Myocyte (in vitro differentiated cells): ENCODE data around the gene CCDC97. TPM values are rescaled to one million over a fixed set of nuclear protein-coding genes. Genes with fewer than 3 reads are reported as not detected.
"Not testable (repeated sequence)": the region's sequence is repeated elsewhere in the genome, so short reads cannot be mapped to it uniquely, and the experiment has no call there.

ENCODE experiments used
- DNase-seq: peaks from one replicate; pipeline ENCODE4 v3.0.0-alpha.2; 2012; ENCODE audit warnings: low read depth
- polyA plus RNA-seq: library from polyadenylated mRNA; unstranded; fragments of >200 nt; gene quantifications from one replicate; pipeline ENCODE4 v1.2.1, GENCODE V29; 2012; ENCODE audit warnings: missing spikeins
- total RNA-seq: library from RNA; depleted of rRNA; stranded (reverse); fragments of >200 nt; gene quantifications from 2 replicates; pipeline ENCODE4 v1.2.3, GENCODE V29; 2014

The CCDC97 gene
- 16.0 and 17.4 TPM in 2 replicates for total RNA-seq
- 19.4 TPM for polyA plus RNA-seq

DNA sequence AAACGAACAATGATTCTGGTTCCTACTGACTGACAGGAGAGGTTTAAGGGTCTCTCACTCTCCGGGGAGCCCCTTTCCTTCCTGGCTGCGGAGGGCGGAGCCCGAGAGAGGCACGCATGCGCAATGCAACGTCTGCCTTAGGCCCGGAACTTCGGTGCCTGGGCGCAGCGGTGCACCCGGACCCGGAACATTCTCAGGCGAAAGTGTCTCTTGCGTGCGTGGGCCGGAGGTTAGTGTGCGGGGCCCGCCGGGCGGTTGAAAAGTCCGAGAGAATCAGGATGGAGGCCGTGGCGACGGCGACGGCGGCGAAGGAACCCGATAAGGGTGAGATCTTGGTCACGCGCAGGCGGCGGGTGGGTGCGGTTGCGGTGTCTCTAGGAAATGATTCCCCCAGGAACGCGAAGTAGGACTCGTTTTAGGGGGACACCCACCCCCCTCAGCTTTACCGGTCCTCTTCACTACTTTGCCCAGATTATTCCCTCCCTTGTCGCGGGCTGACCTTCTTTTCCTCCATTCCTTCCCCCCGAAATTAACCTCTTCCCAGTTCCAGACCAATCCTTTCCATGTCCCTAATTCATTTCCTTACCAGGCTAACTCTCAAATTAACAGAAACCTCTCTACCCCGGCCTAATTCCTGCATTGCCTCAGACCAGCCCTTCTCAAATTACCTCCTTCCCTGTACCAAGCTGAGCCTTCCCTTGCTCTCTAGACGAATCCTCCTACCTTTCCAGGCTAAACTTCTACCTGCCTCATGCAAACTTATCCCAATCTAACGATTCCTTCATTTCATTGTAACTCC is at the start of gene CCDC97:
TSS of gene CCDC97 (plus strand) at position 140 of the 799 bp plus-strand sequence. CDS start at position 279, 139 bp downstream.
- peak; percentile 91 for DNase-seq

DNA sequence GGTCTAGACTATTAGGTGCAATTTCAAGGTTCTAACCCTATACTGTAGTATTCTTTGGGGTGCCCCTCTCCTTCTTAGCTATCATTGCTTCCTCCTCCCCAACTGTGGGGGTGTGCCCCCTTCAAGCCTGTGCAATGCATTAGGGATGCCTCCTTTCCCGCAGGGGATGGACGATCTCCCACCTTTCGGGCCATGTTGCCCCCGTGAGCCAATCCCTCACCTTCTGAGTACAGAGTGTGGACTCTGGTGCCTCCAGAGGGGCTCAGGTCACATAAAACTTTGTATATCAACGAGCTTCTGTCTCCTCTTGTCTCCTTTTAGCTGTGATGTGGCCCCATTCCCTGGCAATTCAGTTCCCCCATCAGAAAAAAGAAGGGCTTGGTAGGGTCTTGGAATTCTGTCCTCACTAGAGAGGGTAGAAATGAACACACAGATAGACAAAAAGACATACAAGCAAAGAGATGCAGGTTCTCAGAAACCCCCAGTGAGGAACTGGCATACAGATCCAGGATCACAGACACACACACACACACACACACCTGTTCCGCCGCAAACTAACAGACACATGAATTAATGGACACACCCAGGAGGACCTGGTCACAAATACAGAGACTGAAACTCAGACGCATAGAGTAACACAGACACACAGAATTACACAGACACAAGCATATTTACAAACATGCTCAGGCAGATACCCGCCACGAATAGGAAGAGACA is 48.3 kb upstream of the CCDC97 start:
- DNase-seq = no peak

DNA sequence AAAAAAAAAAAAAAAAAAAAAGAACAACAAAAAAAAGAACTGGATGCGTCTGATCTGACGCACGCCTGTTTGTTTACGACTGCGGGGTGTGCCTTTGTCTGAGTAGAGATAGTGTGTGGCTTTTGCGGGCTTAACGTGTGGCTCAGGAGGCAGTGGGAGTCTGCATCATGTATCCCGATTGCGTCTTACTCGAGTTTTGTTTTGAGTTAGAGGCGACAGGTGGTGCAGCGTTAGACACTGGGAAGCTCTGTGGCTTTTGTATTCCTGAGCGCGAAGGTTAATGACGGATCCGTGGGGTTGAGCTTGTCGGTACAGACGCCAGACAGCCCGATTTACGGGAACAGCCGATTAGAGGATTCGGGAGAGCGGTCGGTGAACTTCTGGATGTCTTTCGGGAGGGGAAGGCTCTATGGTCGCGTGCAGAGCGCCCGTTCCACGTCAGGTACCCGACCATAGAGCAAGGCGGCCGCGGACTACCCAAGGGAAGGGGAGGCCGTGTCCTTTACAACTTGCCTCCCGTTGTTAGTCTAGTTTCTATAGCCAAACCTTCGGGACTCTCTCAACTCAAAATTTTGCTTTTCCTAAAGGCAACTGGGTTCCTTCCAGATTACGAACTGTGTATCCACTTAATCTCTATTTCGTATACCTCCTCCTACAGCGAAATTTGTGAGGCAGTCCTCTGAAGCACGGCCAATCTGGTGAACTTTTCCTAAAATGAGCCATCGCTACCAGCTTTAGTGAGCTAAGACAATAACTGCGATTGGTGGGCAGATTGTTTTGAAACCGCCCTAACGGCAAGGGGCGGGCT is 46.7 kb upstream of the CCDC97 start:
- DNase-seq = peak; percentile 90

DNA sequence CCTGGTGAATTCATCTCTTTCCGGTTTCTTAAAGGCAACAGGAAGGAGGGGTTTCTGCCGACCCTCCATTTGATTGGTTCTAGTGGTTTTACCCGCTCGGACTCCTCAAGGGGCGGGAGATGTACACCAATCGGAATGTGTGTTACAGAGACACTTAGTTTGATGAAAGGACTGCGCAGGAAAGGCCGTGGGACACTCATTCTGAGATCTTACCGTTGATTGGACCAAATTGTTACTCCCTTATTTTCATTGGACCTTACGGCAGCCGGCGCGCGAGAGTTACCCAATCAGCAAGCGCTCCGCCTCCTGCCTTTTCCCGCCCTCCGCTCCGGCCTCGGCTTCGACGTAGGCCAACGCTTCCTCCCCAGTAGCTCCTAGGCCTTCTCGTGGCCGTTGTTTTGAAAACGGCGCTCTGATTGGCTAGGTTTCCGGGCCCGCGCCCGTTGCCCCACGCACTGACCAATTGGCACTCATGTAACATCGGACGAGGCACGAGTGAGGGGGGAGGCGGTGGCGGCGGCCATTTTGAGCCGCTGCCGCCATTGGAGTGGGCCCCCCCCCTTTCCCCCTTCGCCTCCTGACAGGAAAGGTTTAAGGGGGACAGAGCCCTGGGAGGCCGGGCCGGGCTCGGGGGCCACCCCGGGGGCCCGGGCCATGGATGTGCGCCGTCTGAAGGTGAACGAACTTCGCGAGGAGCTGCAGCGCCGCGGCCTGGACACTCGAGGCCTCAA is 46.0 kb upstream of the CCDC97 start, which contains the start of gene HNRNPUL1:
TSS of gene HNRNPUL1 (plus strand) at position 523 of the 731 bp plus-strand sequence. CDS start at position 655, 132 bp downstream.
- DNase-seq = peak; percentile 100

GRCh38 chr19:41264581-41265394 is 45.2 kb upstream of the CCDC97 start:
- DNase-seq = peak; percentile 51

GRCh38 chr19:41265395-41266153 is 44.4 kb upstream of the CCDC97 start:
- peak; percentile 35 for DNase-seq

DNA sequence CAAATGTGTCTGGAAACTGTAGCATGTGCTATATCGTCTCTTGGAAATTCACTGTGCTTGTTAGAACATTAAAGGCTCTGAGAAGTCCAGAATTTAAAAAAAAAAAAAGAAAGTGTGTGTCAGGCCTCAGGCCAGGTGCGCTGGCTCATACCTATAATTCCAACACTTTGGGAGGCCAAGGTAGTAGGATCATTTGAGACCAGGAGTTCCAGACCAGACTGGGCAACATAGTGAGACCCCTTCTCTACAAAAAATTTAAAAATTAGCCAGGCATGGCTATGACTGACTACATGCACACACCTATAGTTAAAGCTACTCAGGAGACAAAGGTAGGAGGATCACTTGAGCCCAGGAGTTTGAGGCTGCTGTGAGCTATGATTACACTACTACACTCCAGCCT is 40.9 kb upstream of the CCDC97 start:
- no peak for DNase-seq

DNA sequence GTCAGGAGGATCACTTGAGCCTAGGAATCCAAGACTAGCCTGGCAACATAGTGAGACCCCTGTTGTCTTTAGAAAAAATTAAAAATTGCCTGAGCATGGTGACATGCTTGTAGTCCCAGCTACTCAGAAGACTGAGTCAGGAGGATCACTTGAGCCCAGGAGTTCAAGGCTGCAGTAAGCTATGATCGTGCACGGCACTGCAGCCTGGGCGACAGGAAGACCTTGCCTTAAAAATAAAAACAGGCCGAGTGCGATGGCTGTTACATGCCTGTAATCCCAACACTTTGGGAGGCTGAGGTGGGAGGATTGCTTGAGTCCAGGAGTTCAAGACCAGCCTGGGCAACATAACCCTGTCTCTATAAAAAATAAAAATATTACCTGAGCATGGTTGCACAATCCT is 40.4 kb upstream of the CCDC97 start:
- DNase-seq = no peak

DNA sequence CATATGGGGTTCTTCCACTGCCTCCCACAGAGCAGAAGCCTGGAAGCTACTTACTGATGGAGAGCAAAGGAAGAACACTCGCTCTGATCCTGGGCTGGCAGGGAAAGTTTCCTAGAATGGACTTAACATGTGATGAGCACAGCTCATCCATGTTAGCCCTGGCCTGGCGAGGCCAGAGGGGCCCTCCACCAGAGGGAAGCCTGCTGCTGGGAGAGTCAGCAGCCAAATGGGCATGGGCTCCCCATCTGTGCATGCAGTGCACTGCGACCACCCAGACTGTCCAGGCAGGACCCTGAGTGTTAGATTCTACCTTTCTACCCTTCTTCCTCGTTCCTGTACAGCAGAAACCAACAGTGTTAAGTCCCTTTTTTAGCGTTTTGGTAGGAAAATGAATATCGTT is 36.9 kb upstream of the CCDC97 start:
- DNase-seq = no peak

DNA sequence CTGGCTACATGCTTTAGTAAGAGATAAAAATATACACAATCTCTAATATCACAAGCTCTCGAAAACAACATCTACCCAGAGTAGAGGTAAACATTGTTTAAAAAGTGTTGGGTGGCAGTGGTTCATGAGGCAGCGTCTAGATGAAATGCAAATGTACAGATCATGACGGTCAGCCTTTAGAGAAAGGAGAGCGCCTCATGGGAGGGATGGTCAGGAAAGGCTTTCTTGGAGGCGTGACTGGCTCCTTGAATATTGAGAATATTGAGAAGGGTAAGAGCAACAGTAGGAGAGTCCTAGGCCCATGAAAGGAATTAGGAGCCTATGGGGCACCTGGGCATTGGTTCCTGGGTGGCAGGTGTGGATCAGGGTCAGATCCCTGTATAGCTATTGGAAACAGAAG is 35.2 kb upstream of the CCDC97 start:
- DNase-seq = no peak

DNA sequence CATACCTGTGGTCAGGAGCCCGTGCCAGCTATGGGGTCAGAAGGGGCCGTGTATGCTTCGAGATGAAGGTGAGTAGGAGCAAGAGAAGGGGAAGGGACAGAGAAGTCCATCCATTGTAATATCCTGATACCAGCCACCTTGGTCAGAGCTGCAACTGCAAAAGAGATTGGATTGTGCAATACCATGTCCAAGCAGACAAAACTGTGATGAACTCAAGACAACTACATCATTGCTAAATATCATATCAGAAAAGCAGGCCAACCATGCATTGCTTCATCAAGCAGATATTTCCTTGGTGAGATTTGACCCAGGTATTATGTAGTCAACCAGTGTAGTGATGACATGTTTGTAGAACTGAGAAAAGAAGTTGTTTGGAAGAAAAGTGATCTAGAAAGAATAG is 33.7 kb upstream of the CCDC97 start:
- no peak for DNase-seq

DNA sequence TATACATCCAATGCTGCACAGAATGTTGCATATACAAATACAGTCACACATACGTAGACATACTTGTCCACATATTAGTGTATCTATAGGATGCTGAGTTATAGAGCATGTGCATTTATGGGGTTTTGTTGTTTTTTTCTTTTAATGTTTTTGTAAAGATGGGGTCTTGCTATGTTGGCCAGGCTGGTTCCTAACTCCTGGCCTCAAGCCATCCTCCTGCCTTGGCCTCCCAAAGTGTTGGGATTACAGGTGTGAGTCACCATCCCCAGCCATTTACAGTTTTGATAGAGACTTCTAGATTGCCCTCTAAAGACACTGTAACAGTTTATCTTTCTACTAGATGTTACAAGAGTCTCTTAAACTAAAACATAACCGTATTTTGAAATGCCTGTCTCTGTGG is 31.5 kb upstream of the CCDC97 start:
- DNase-seq = no peak

DNA sequence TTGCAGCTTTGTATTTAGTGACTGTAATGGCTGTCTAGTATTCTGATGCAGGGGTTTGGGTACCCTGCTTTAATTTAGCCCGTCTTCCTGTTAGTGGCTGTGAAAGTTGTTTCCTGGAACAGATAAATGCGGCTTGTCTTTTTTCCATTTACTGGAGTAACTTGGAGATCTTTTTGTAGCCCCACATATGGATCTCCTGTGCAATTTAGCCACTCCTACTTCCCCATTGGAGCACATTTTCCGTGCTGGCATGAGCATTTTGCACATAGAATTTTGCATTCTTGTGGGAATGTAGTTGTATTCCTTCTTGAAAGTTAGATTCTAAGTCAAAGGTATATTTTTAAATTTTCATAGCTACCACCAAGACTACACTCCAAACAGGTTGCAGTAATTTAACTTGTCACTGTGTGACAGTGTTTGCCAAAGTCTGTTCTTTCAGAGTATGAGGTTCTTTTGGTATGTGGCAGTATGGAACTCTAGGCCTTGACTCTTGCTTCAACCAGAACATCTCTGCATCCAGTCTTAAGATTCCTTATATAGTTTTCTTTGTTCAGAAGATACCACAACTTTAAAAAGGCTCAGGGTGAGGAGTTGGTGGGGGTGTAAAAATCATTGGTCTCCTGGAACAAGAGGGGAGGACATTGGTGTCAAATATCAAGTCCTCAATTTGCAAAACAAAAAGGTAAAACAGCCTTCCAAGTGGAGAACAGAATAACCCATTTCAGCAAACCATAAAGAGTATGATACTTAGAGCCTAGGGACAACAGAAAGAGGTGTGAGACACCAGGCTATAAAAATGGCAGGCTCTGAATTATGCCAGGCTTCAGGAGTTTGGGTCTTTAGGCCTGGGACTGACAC is 21.1 kb upstream of the CCDC97 start:
- no peak for DNase-seq

DNA sequence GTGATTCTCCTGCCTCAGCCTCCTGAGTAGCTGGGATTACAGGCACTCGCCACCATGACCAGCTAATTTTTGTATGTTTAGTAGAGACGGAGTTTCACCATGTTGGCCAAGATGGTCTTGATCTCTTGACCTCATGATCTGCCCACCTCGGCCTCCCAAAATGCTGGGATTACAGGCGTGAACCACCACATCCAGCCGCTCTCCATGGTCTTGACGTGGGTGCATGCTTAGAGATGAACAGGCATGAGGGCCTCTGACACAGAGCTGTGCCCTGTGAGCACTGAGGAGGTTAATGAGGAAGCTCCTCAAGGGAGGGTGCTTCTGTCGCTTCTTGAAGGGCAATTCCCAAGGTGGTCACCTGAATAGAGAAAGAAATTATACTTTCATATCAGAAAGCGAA is 20.2 kb upstream of the CCDC97 start:
- DNase-seq = not testable (repeated sequence)

- no peak for DNase-seq
Measured at GRCh38 chr19:41294393-41294792, 15.6 kb upstream of the CCDC97 start.

DNA sequence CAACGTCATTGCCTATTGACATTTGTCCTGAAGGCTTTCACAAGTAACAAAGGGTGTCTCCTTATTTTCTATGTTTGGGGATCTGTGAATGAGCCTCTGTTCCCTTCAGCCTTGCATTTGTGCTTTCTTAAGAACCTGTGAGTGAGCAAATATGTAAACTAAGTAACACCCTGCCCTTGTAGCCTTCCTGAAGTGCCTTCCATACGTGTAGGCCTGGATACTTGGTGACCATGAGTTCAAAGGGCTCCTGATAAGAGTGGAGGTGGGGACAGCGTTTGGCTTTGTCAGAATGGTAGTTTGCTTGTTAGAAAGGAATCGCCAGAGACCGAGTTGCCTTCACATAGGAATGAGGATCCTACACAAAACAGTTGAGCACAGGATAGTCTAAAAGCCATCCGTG is 14.5 kb upstream of the CCDC97 start:
- DNase-seq = no peak

- peak; percentile 32 for DNase-seq
Measured at GRCh38 chr19:41296433-41296871, 13.5 kb upstream of the CCDC97 start.
